ENCODE measurements around the gene SLC19A2. TPM values are rescaled to one million over a fixed set of nuclear protein-coding genes. Genes with fewer than 3 reads are reported as not detected.

Gene SLC19A2
- total and polyA plus RNA-seq, 2 donors (not counting 3 experiments of a cell fraction or from before 2014, with no cell fraction given): 5.2 to 5.4 TPM

GRCh38 chr1:169452921-169453320 lies 32.8 kb downstream of the SLC19A2 start:
- FAIRE-seq (no peak), DNase-seq (ENCODE audit: low read depth, low spot score) (no peak)
- no peaks in the 10 kb centered on the region for H3K79me2 ChIP-seq (ENCODE audit: control insufficient read depth, insufficient read depth, low read length)
- H3K27ac ChIP-seq (ENCODE audit: insufficient read depth, low read depth, low read length): no peak overlapping the region
- no peak overlapping the region for H3K4me3 ChIP-seq (replicated peaks in 1 of 3; ENCODE audit: insufficient read depth in 1 of 3, low read depth in 1 of 3, low read length in 3 of 3)
- H3K9me1 ChIP-seq (replicated peaks; ENCODE audit: control insufficient read depth, extremely low read depth, insufficient read depth, low read length): no peaks in the 10 kb centered on the region
- ChIA-PET CTCF (interaction anchor here (2.7 kb wide), 1 partner anchor 93 kb away, joined by 7 read pairs; no protein-coding TSS in a partner anchor), POLR2A (no interaction called here)
- TF ChIP-seq FOS (IDR thresholded peaks at IDR 0.05; ENCODE audit: borderline replicate concordance, insufficient read depth, low read length) (no peak), MAX (IDR thresholded peaks at IDR 0.05; ENCODE audit: insufficient read depth, insufficient read length) (no peak), MYC (IDR thresholded peaks at IDR 0.05; ENCODE audit: low read depth, low read length) (no peak), POLR2A (IDR thresholded peaks at IDR 0.05; ENCODE audit: low read depth, low read length) (no peak), JUN (IDR thresholded peaks at IDR 0.05; ENCODE audit: borderline replicate concordance, insufficient read depth, insufficient read length, low read depth) (no peak), POLR2AphosphoS5 (IDR thresholded peaks at IDR 0.05; ENCODE audit: insufficient read depth, low read depth, low read length) (no peak), EZH2 (IDR thresholded peaks at IDR 0.05; ENCODE audit: borderline replicate concordance, low read depth, low read length, severe bottlenecking) (no peak), GATA2 (IDR thresholded peaks at IDR 0.05; ENCODE audit: insufficient read depth, insufficient read length, low read depth, low read length) (no peak), CTCF (IDR thresholded peaks at IDR 0.05; ENCODE audit: extremely low read depth in 1 of 2, insufficient read depth in 1 of 2, low read depth in 1 of 2, low read length in 2 of 2) (no peak)
- no peaks in the 10 kb centered on the region for H3K27me3 ChIP-seq (ENCODE audit: control insufficient read depth in 2 of 2, insufficient read depth in 2 of 2, low read length in 2 of 2)
- intact Hi-C loops (cut with micrococcal nuclease) (no loop called here), dilution Hi-C loops (cut with MboI; ENCODE audit: extremely low pct_ligation_motif_present, low sequenced_read_pairs) (no loop called here)
- no peak overlapping the region for H3K9ac ChIP-seq (replicated peaks; ENCODE audit: extremely low read depth, insufficient read depth, low read length)
- no peak overlapping the region for H2AFZ ChIP-seq (ENCODE audit: low read depth, low read length)
- H3K4me1 ChIP-seq (ENCODE audit: control insufficient read depth, extremely low read depth, insufficient read depth, low read length): no peaks in the 10 kb centered on the region
- no peak overlapping the region for H3K4me2 ChIP-seq (ENCODE audit: insufficient read depth, low read length)
- no peaks in the 10 kb centered on the region for H3K9me3 ChIP-seq (replicated peaks; ENCODE audit: control insufficient read depth, insufficient read depth, low read length)
- H3K36me3 ChIP-seq (ENCODE audit: control insufficient read depth in 2 of 2, extremely low read depth in 1 of 2, insufficient read depth in 2 of 2, low read length in 2 of 2): no peaks in the 10 kb centered on the region
- no TSS peak for BruUV-seq (replicated peaks)
- no peaks in the 10 kb centered on the region for H4K20me1 ChIP-seq (replicated peaks; ENCODE audit: control insufficient read depth, extremely low read depth, insufficient read depth, low read length)

Measured in endothelial cell of umbilical vein (primary cell).